C1 segment of cervical spinal cord (tissue), 14 donors: ENCODE measurements around the gene PNLIPRP3.

Source experiments
- DNase-seq, 14 donors: peaks; one replicate each; lab custom pipeline; 2025; lab: John Stamatoyannopoulos, UW

Gene PNLIPRP3

GRCh38 chr10:116450861-116451260 lies 23.2 kb downstream of the PNLIPRP3 start:
- DNase-seq = no peak

- DNase-seq = no peak
Observed at GRCh38 chr10:116451711-116452337, 24.2 kb downstream of the PNLIPRP3 start.

- no peak for DNase-seq
Observed at GRCh38 chr10:116452338-116452720, 24.7 kb downstream of the PNLIPRP3 start.

DNA sequence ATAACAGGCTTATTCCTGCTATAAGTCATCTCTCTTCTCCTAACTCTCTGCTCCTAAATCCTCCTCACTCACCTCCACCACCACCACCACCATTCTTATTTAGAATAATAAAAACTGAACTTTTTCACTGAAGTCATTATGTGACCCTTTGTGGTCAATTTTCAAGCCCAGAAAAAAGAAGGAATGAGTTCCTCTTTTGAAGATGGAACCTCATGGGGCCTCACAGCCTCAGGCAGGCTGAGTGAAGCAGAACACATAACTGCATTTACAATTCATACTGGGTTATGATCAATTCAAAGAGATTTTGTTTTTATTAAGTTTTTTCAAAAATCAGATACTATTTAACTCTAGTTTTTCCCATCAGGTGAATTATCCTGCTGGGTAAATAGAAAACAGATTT lies 29.8 kb downstream of the PNLIPRP3 start:
- DNase-seq = no peak

DNA sequence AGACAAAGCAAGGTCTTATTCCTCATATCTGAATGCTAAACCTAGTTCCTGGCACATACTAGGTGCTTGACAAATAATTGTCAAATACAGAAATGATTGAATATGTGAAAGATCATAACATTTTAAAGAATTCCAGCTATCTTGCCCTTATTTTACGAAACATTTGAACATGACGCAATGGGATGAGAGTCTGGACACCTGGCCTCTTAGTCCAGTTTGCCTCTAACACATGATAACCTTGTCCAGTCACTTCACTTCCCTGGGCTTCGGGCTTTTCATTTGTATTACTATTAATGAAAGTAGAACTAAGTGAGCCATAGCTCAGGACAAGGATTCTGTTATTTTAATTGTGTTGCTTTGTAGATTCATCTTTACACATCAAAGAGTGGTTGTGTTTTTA lies 32.6 kb downstream of the PNLIPRP3 start:
- DNase-seq = no peak

DNA sequence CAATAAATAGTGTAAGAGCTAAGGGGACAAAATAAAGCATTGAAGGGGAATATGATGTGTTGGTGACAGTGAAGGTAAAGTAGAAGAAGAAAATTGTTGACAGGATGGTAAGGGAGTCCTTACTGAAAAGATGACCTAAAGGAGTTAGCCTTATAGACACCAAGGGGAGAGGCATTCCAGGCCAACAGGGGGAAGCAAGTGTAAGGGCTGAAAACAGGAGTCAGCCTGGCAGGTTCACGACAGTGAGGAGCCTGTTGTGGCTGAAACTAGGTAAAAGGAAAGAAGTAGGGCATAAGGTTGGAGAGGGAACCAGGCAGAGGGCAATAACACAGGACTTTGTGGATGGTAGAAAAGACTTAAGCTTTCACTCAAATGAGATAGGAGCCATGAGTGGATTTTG lies 34.0 kb downstream of the PNLIPRP3 start:
- DNase-seq = no peak

- no peak for DNase-seq
Observed at GRCh38 chr10:116464257-116464656, 36.6 kb downstream of the PNLIPRP3 start.

GRCh38 chr10:116465546-116465945 lies 37.9 kb downstream of the PNLIPRP3 start:
- no peak for DNase-seq

DNA sequence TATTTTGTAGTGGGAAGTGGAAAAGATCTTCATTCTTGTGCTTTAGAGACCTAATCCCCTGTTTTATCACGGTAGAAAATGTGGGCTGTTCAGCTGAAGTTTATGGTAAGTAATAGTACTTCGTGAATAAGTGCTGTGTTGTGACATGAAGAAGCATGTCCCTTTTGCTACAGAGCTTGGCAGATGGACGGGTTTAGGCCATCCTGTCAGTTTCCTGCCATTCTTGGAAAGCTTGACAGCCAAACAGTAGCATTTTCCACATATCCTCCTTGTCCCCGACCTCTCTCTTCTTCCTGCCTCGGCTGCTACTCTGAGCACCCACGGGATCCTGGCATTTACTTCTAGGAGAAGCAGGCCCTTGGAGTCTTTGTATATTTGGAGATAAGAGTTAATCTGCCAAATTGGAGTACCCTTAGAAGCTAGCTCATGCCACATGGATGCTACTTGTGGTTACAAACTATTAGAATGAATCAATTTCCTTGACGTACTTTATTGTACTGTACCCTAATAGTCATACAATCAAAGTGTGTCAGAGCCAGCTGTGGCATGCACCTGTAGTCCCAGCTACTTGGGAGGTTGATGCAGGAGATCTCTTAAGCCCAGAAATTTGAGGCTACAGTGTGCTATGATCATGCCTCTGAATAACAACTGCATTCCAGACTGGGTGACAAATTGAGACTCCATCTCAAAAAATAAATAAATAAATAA lies 39.2 kb downstream of the PNLIPRP3 start:
- DNase-seq = no peak

DNA sequence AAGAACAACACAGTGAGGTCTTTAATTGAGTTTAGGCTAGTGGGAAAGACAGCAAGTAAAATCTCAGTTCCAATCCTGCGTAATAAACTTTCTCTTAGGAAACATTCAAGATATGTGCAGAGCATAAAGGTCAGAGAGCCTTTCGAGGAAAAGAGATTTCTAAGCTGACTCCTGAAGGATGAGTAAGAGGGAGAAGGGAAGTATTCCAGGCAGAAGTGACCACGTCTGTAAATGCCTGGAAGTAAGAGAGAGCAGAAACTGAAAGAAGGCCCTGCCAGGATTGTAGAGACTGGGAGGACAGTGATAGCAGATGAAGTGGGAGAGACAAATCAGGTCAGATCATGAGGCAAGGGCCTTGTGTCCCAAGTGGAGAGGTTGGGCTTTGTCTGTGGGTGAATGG lies 41.8 kb downstream of the PNLIPRP3 start:
- DNase-seq = no peak

DNA sequence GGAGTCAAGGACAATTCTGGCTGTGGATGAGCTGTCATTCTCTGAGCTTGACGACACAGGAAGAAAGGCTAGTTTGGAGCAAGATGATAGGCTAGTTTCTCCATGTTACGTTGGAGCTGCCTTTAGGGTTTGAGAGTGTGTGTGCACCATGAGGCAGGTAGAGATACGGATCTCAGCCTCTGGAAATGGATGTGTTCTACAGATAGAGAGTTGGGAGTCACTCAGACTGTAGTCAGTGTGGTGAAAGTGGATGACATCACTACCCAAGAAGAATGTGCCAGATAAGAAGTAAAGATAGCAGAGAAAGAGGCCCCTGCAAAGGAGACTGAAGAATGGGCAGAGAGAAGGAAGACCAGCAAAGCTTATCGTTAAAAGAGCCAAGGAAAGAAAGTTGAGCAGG lies 42.4 kb downstream of the PNLIPRP3 start:
- DNase-seq = no peak

GRCh38 chr10:116470768-116471415 lies 43.2 kb downstream of the PNLIPRP3 start:
- no peak for DNase-seq

DNA sequence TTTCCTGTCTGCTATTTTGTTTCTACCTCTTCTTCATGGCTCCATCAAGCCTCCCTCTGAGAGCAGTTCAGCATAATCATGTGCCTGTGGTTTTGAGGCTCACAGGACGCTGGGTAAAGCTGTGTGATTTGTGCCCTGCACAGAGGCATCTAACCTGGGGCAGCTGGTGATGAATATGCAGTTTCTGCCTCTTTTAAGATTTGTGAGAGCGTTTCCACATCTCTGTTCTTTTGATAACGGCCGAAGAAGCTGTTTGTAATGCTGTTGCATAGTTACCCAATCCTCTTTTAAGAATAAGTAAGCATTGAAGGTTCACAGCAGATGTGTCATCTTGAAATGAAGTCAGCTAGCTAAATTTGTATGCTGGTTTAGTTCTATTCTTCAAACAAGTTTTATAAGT lies 45.2 kb downstream of the PNLIPRP3 start:
- no peak for DNase-seq

GRCh38 chr10:116475866-116476265 lies 48.2 kb downstream of the PNLIPRP3 start:
- no peak for DNase-seq

DNA sequence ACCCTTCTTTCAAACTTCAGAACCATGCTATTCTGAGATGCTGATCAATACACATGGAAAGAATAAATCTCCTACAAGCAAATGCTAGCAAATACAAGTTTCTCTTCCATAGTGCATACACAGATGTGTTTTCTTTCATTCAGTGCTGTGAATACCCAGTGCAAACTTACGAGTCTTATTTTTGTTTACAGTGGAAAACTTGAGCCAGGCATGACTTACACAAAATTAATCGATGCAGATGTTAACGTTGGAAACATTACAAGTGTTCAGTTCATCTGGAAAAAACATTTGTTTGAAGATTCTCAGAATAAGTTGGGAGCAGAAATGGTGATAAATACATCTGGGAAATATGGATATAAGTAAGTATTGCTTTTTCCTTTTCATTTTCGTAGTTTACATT lies 48.8 kb downstream of the PNLIPRP3 start:
- no peak for DNase-seq

- no peak for DNase-seq
Observed at GRCh38 chr10:116477986-116478664, 50.5 kb downstream of the PNLIPRP3 start.

DNA sequence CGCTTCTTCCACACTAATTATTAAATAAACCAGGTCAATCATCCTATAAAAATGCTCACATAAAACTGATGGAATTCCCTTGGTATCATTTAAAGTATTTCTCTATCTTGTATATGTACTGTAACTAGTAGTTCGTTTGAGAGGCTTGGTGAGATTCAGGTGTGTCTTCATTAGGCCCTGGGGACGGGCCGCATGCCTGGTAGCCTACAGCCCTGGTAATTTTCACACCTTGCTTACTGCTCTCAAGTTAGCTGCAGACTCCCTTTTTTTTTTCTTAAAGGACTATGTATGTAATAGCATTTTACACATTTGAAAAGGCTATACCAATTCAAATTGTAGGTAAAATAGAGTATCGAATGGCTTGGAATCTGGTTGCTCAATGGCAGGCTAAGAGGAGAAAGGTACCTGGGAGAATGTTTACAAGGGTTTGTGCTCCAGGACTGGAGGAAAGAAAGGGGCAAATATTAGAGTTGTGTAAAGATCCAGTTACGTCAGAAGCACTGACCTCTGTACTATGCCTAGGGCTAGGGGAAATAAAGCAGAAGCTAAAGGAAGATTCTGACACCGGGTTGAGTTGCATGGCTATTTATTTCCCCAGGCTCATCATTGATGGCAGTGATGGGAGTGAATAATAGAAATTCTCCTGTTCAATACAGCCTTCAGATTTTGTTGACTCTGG lies 59.3 kb downstream of the PNLIPRP3 start:
- DNase-seq = no peak

DNA sequence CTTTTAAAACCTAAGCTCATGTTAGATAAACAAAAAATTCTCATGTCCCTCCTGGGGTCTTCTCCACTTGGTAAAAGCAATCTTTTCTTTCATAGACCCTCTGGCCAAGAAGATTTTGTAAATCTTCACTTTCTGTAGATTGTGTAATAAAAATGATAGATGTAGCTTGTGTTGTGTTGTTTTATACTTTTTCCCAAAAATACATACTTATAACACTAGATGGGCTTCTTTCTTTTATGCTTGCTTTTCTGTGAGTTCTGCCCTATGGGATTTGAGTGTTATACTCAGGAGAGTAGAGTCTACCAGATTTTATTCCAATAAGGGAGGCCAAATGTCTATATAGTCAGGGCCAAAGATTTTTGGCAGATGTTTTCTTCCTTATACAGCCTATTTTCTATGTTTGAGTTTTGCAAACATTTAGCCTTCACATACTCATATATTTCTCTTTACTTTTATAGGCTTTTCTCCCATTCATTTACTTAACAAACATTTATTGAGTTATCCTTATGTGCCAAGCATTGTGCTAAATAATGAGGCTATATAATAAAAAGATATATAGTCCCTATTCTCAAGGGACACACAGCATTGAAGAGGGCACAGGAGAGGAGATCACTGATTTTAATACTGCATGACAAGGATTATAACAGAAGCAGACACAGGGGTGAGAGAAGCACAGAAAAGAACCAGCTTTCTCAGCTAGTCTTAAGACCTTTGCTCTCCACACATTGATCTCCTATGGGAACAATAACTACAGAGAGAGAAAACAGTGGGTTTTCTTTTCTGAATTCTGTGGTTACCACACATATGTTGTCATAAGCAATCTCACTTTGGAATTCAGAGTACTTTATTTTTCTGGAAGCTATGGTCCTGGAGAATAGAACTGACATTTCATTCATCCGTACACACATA lies 60.1 kb downstream of the PNLIPRP3 start:
- DNase-seq = no peak

DNA sequence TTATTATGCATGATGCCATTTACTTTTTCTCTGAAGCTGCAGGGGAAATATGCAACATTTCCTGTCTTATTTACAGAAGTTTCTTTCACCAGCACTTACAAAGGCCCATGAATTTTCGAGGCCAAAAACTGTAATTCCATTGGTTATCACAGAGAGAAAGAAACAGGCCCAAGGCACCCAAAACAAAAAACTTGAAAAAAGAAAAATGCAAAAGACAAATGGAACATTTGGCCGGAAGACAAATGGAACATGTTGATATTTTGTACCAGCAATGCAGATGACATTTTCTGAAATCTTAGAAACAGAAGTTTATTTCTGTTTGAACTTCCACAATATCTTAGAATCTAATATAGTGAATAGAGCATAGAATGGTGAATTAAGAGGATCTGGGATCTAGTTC lies 61.8 kb downstream of the PNLIPRP3 start:
- DNase-seq = no peak

GRCh38 chr10:116490028-116490662 lies 62.5 kb downstream of the PNLIPRP3 start:
- DNase-seq = no peak
